SHP77 (cell line): ENCODE results near the gene C5orf63.
"Not testable (repeated sequence)": the region's sequence is repeated elsewhere in the genome, so short reads cannot be mapped to it uniquely, and the experiment has no call there.

Experiments
- DNase-seq, 2 experiments: peaks; one replicate each; lab custom pipeline; 2025; lab: John Stamatoyannopoulos, UW

Gene C5orf63

DNA sequence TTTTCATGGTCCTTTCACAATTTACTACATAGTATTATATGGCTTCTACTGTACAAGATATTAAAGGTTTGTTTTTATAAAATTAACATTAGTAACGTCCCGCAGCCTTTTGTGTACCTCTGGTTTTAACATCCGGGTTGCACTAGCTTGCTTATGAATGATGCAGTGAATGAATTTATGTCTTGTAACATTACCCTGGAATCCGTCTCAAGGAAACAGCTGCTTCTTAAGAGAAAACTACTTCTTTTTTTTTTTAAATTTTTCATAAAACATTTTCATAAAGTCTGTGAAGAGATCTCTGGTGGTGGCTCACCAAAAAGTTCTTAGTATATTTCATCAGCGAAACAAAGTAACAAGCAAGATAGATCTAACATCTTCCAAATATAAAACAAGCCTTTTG, 66.6 kb downstream of the C5orf63 start:
- no peak for DNase-seq

DNA sequence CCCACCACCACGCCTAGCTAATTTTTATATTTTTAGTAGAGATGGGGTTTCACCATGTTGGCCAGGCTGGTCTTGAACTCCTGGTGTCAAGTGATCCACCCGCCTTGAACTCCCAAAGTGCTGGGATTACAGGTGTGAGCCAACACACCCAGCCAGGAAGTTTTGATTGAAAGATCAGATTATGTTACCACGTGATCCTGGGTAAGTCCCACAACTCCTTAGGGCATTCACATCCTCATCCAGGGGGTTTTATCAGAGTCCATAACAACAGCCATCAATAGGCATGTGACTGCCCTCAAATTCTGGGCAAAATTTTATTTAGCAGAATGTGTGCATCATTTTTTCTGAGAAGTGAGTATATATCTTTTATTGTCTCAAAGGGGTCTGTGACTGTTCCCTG, 68.0 kb downstream of the C5orf63 start:
- DNase-seq: not testable (repeated sequence)

DNA sequence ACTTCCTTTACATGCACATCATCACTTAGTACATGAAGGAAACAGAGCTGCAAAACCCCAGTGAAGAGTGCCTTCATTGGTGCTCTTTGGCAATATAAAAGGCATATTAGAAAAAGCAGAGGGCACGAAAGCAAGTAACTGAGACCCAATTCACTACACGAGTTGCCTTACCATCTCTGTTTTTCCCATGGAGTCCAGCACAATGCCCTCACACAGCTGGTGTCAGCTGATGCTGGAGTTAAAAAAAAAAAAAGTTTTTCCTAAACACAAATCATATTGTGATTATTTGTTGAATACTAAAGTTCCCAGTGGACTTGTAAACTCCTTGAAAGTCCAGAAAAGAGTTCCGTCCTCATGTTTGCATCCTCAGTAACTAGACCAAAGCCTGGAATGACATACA, 68.6 kb downstream of the C5orf63 start:
- no peak for DNase-seq

DNA sequence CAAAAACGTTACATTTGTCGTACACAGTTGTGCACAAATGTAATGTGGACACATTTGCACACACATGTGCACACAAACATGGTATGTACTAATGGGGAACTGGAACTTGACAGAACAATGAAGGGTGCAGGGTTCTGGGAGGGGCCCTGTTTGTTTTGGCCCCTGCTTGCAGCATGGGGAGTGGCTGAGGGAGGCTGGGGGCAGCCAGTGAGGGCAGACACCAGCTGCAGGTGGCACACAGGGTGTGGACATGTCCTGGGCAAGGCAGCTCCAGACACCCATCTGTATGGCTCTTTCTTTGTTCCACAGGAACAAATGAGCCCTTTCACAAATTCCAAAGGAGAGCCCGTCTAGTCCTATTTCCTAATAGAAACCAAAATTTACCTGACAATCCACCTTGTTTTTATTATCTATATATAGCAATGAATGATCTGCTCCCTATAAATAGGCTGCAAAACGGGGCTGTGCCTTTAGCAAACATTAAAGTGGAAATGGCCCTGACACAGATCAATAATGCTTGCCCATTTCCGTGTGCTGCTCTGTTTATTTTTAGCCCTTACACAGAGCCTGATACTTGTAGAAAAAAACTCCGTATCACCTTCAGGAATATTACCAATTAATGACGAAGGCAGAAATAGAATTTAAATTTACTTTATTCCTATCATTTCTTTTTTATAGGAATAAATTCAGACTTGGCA, 69.4 kb downstream of the C5orf63 start:
- peak in 1 of 2 experiments; percentile 46 for DNase-seq

DNA sequence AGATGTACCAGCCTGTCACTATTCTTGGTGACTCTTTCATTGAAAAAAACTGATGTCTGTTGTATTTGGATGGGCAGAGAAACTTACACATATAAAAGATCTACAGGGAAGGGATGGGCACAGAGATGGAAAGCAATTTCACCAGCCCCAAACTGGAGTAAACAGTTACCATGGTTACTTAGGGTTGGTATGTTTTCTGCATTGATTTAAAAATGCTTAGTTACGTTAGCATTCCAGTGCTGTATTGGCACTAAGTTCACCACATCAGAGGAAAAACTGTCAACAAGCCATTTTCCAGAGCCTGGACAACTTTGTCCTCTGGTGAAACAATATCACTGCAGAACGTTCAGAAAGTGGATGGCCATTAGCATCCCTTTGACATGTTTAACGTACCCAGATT, 70.9 kb downstream of the C5orf63 start:
- DNase-seq: no peak

DNA sequence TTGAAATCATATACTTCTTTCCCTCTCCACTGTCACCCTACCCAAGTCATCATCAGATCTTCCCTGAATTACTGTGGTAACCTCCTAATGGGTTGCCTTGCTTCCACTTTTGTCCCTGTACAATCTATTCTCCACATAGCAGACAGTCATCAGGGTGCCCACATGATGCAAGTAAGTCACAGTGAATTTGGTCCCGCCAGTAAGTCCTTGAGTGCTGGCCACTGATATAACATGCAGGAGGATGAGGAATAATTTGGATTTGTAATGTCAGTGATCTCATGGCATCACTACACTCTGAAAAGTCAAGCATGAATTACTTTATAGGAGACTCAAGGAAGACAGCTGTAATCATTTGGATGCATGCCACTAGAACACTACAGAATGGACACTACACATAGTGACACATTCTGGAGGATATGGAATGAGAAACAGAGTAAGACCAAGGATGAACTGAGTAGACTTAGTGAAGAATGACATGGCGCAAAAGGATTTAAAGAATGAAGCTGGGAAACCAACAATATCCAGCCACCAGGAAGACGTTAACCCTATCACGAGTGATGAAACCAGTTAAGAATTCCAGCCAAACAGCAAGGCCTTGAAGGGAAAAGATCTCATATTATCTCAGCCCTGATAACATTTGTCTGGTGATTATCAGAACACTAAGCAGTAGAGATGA, 71.5 kb downstream of the C5orf63 start:
- no peak for DNase-seq
